GM19043 (cell line): ENCODE data around the gene HOXD10.

ENCODE experiments used
- ATAC-seq: cut with Tn5 transposase; IDR thresholded peaks from one replicate; pipeline ENCODE4 v1.9.1; 2021; ENCODE audit warnings: low read depth; ENCODE audit not compliant: unreplicated experiment

HOXD10 gene

GRCh38 chr2:176115883-176116813, at the start of gene HOXD10:
Gene HOXD10 (plus strand): TSS chr2:176116778. CDS start chr2:176116834, 56 bp downstream.
- no peak for ATAC-seq

- ATAC-seq, result no peak
These were observed 48.8 kb upstream of the HOXD10 start for GRCh38 chr2:176067589-176068418.

GRCh38 chr2:176068419-176068832, 48.2 kb upstream of the HOXD10 start:
- ATAC-seq, result no peak

- no peak for ATAC-seq
These were observed 45.0 kb upstream of the HOXD10 start for GRCh38 chr2:176071330-176072291.

- ATAC-seq, result no peak
These were observed 44.3 kb upstream of the HOXD10 start for GRCh38 chr2:176072292-176072669.

GRCh38 chr2:176072951-176073904, 43.4 kb upstream of the HOXD10 start:
- ATAC-seq, result no peak

GRCh38 chr2:176074919-176075425, 41.6 kb upstream of the HOXD10 start:
- ATAC-seq, result no peak

GRCh38 chr2:176075481-176075880, 41.1 kb upstream of the HOXD10 start:
- ATAC-seq, result no peak

- no peak for ATAC-seq
These were observed 40.5 kb upstream of the HOXD10 start for GRCh38 chr2:176076063-176076462.

GRCh38 chr2:176076796-176077195, 39.8 kb upstream of the HOXD10 start:
- ATAC-seq, result no peak

- ATAC-seq, result no peak
These were observed 37.9 kb upstream of the HOXD10 start for GRCh38 chr2:176078541-176079284.

GRCh38 chr2:176079285-176079830, 37.2 kb upstream of the HOXD10 start:
- ATAC-seq, result no peak

- ATAC-seq, result no peak
These were observed 36.6 kb upstream of the HOXD10 start for GRCh38 chr2:176079831-176080539.

GRCh38 chr2:176080540-176081375, 35.8 kb upstream of the HOXD10 start:
- no peak for ATAC-seq

GRCh38 chr2:176081376-176081836, 35.2 kb upstream of the HOXD10 start:
- no peak for ATAC-seq

- ATAC-seq, result no peak
These were observed 34.6 kb upstream of the HOXD10 start for GRCh38 chr2:176081837-176082524.
